Liver (tissue), 9 donors: ENCODE results near the gene GNAO1. TPM values are rescaled to one million over a fixed set of nuclear protein-coding genes. Genes with fewer than 3 reads are reported as not detected.

ENCODE experiments used
- DNase-seq: peaks from one replicate; pipeline ENCODE4 v3.0.0-alpha.2; 2017; ENCODE audit warnings: low spot score
- H3K27ac ChIP-seq, 2 donors: one replicate each; pipeline ENCODE4 v1.7.0; 2013; ENCODE audit warnings: inconsistent platforms in 2 of 2, low read length in 2 of 2, control low read depth in 1 of 2, low read depth in 1 of 2, mild to moderate bottlenecking in 1 of 2
- H3K27me3 ChIP-seq, 4 donors: one replicate each; pipeline versions ENCODE4 v1.6.1 to v1.7.0; 2013; ENCODE audit warnings: low read length in 3 of 4, inconsistent platforms in 1 of 4, mild to moderate bottlenecking in 1 of 4, moderate library complexity in 1 of 4; ENCODE audit not compliant: control insufficient read depth in 4 of 4, insufficient read depth in 4 of 4
- H3K36me3 ChIP-seq, 4 donors: one replicate each; pipeline versions ENCODE4 v1.6.1 to v1.7.0; 2013; ENCODE audit warnings: low read length in 3 of 4, mild to moderate bottlenecking in 3 of 4, low read depth in 1 of 4, moderate library complexity in 1 of 4; ENCODE audit not compliant: control insufficient read depth in 4 of 4, insufficient read depth in 3 of 4
- H3K4me1 ChIP-seq, 4 donors: one replicate each; pipeline versions ENCODE4 v1.6.1 to v1.7.0; 2013; ENCODE audit warnings: low read length in 3 of 4, mild to moderate bottlenecking in 3 of 4, moderate library complexity in 1 of 4; ENCODE audit not compliant: control insufficient read depth in 4 of 4, insufficient read depth in 4 of 4
- H3K4me3 ChIP-seq, 3 donors: one replicate each; pipeline versions ENCODE4 v1.6.1 to v1.7.0; 2013; ENCODE audit warnings: low read length in 3 of 3, control low read depth in 1 of 3, low read depth in 1 of 3, mild to moderate bottlenecking in 1 of 3
- H3K9ac ChIP-seq, 2 donors: one replicate each; pipeline ENCODE4 v1.7.0; 2013; ENCODE audit warnings: low read length in 2 of 2, mild to moderate bottlenecking in 2 of 2, moderate library complexity in 2 of 2, control low read depth in 1 of 2, low read depth in 1 of 2
- H3K9me3 ChIP-seq, 4 donors: one replicate each; pipeline versions ENCODE4 v1.6.1 to v1.7.0; 2013; ENCODE audit warnings: low read length in 3 of 4; ENCODE audit not compliant: control insufficient read depth in 4 of 4
- ATF3 ChIP-seq: IDR thresholded peaks from 2 replicates; pipeline ENCODE4 v1.6.1; 2016; ENCODE audit warnings: antibody characterized with exemption
- CTCF ChIP-seq: fragments of 150-350 bp; IDR thresholded peaks from 2 replicates; pipeline ENCODE4 v1.5.1; 2017; ENCODE audit warnings: improper control_type of control experiment, low read depth, low read length; ENCODE audit not compliant: missing input control
- EGR1 ChIP-seq, 2 donors: IDR thresholded peaks; 2 replicates each; pipeline ENCODE4 v1.6.1; 2016 to 2018; ENCODE audit warnings: antibody characterized with exemption in 2 of 2, low read depth in 2 of 2
- FOXA1 ChIP-seq: IDR thresholded peaks from 2 replicates; pipeline ENCODE4 v1.6.1; 2016; ENCODE audit warnings: antibody characterized with exemption
- FOXA2 ChIP-seq: IDR thresholded peaks from 2 replicates; pipeline ENCODE4 v1.6.1; 2016; ENCODE audit warnings: antibody characterized with exemption
- GABPA ChIP-seq, 2 donors: IDR thresholded peaks in 1 of 2; conservative IDR thresholded peaks in 1 of 2; 2 replicates each; pipeline ENCODE4 v1.6.1; 2016; ENCODE audit warnings: antibody characterized with exemption in 2 of 2, mild to moderate bottlenecking in 1 of 2, moderate library complexity in 1 of 2
- HNF4A ChIP-seq, 2 donors: conservative IDR thresholded peaks; 2 replicates each; pipeline ENCODE4 v1.6.1; 2016; ENCODE audit warnings: antibody characterized with exemption in 2 of 2, mild to moderate bottlenecking in 2 of 2
- HNF4G ChIP-seq: IDR thresholded peaks from 2 replicates; pipeline ENCODE4 v1.6.1; 2016; ENCODE audit warnings: antibody characterized with exemption
- JUND ChIP-seq, 2 donors: IDR thresholded peaks; 2 replicates each; pipeline ENCODE4 v1.6.1; 2016; ENCODE audit warnings: antibody characterized with exemption in 2 of 2
- MAX ChIP-seq: IDR thresholded peaks from 2 replicates; pipeline ENCODE4 v1.6.1; 2016; ENCODE audit warnings: antibody characterized with exemption
- RAD21 ChIP-seq, 2 donors: IDR thresholded peaks; 2 replicates each; pipeline ENCODE4 v1.6.1; 2016; ENCODE audit warnings: antibody characterized with exemption in 2 of 2, mild to moderate bottlenecking in 2 of 2
- RXRA ChIP-seq, 2 donors: IDR thresholded peaks; 2 replicates each; pipeline ENCODE4 v1.6.1; 2017 to 2018; ENCODE audit warnings: antibody characterized with exemption in 2 of 2, mild to moderate bottlenecking in 1 of 2
- SP1 ChIP-seq: IDR thresholded peaks from 2 replicates; pipeline ENCODE4 v1.6.1; 2018; ENCODE audit warnings: antibody characterized with exemption, mild to moderate bottlenecking
- TAF1 ChIP-seq: conservative IDR thresholded peaks from 2 replicates; pipeline ENCODE4 v1.6.1; 2016; ENCODE audit warnings: antibody characterized with exemption, mild to moderate bottlenecking
- YY1 ChIP-seq: IDR thresholded peaks from 2 replicates; pipeline ENCODE4 v1.6.1; 2016; ENCODE audit warnings: antibody characterized with exemption, mild to moderate bottlenecking
- ZBTB33 ChIP-seq: IDR thresholded peaks from 2 replicates; pipeline ENCODE4 v1.6.1; 2016; ENCODE audit warnings: antibody characterized with exemption
- WGBS: extraction: QIAGEN DNeasy Blood & Tissue Kit; methylation state at CpG from one replicate; pipeline ENCODE4 v1.1.7; 2013; 5-methylcytosine and 5-hydroxymethylcytosine counted together
- polyA plus RNA-seq, 2 donors: library from polyadenylated mRNA; stranded (reverse) in 1 of 2; unstranded in 1 of 2; fragments of 200-250 nt in 1 of 2; fragments of >200 nt in 1 of 2; fragmentation: Nextera tagmentation in 1 of 2; extraction: Ambion mirVana in 1 of 2; gene quantifications; one replicate each; pipeline versions ENCODE4 v1.2.1 to v1.2.3, GENCODE V29; 2013 to 2015
- total RNA-seq, 2 donors: library from RNA; depleted of rRNA; stranded (reverse); fragments of >200 nt; gene quantifications; one replicate each; pipeline ENCODE4 v1.2.3, GENCODE V29; 2014
- donor health status: healthy.
- donor health status: healthy.
- donor health status: healthy.
- donor health status: healthy.
- donor health status: healthy.

Gene GNAO1
- total and polyA plus RNA-seq, 4 donors, result 0.61 to 15.1 (median 7.0) TPM

- Histone ChIP-seq H3K4me1 (peaks cover 4 to 15% (median 7%) of the 10 kb centered on the region in 4 donors), H3K27me3 (no peaks in the 10 kb centered on the region), H3K4me3 (no peak overlapping the region), H3K27ac (no peak overlapping the region), H3K9ac (no peak overlapping the region), H3K9me3 (no peaks in the 10 kb centered on the region), H3K36me3 (peaks cover 0 to 8% (median 1%) of the 10 kb centered on the region in 4 donors)
- 92% methylated on average over 13 of the region's 13 CpGs for WGBS
- DNase-seq, result no peak
- TF ChIP-seq EGR1 (IDR thresholded peaks at IDR 0.05; ENCODE audit: low read depth in 2 of 2), result no peak
- TF ChIP-seq FOXA2, result no peak
- TF ChIP-seq GABPA (IDR thresholded peaks at IDR 0.05 in 1 of 2, conservative IDR thresholded peaks at IDR 0.05 in 1 of 2), result no peak
- TF ChIP-seq JUND (IDR thresholded peaks at IDR 0.05), result no peak
- no peak for TF ChIP-seq SP1
- TF ChIP-seq TAF1, result no peak
- no peak for TF ChIP-seq ATF3
- TF ChIP-seq FOXA1, result no peak
- no peak for TF ChIP-seq ZBTB33
- TF ChIP-seq MAX, result no peak
Observed at GRCh38 chr16:56303066-56303715, 111.9 kb downstream of the GNAO1 start.

- no peak for DNase-seq
- no peaks in the 10 kb centered on the region for H3K9me3 ChIP-seq
- WGBS, result 70% methylated on average over 6 of the region's 6 CpGs
- H3K4me3 ChIP-seq, result no peak overlapping the region
- TF ChIP-seq HNF4A (conservative IDR thresholded peaks at IDR 0.05) (peak; percentile 11 to 34), RXRA (IDR thresholded peaks at IDR 0.05) (peak in 1 of 2 donors; percentile 16), FOXA2 (no peak), RAD21 (IDR thresholded peaks at IDR 0.05) (peak in 1 of 2 donors; percentile 26)
- peaks cover 0 to 8% (median 1%) of the 10 kb centered on the region in 4 donors for H3K36me3 ChIP-seq
- H3K9ac ChIP-seq, result no peak overlapping the region
- no peak overlapping the region for H3K27ac ChIP-seq
- peaks cover 4 to 15% (median 7%) of the 10 kb centered on the region in 4 donors for H3K4me1 ChIP-seq
- no peaks in the 10 kb centered on the region for H3K27me3 ChIP-seq
Observed at GRCh38 chr16:56303880-56304279, 112.6 kb downstream of the GNAO1 start.

- H3K27me3 ChIP-seq, result no peaks in the 10 kb centered on the region
- no peak overlapping the region for H3K27ac ChIP-seq
- WGBS, result 73% methylated on average over 9 of the region's 9 CpGs
- peaks cover 4 to 15% (median 7%) of the 10 kb centered on the region in 4 donors for H3K4me1 ChIP-seq
- H3K4me3 ChIP-seq, result no peak overlapping the region
- no peak overlapping the region for H3K9ac ChIP-seq
- H3K9me3 ChIP-seq, result no peaks in the 10 kb centered on the region
- no peak for TF ChIP-seq JUND (IDR thresholded peaks at IDR 0.05)
- no peak for TF ChIP-seq YY1
- TF ChIP-seq SP1, result no peak
- TF ChIP-seq FOXA2, result no peak
- TF ChIP-seq CTCF, result no peak
- no peak for TF ChIP-seq GABPA (IDR thresholded peaks at IDR 0.05 in 1 of 2, conservative IDR thresholded peaks at IDR 0.05 in 1 of 2)
- no peak for TF ChIP-seq HNF4A (conservative IDR thresholded peaks at IDR 0.05)
- TF ChIP-seq RXRA (IDR thresholded peaks at IDR 0.05), result no peak
- no peak for TF ChIP-seq HNF4G
- TF ChIP-seq MAX, result no peak
- TF ChIP-seq RAD21 (IDR thresholded peaks at IDR 0.05), result no peak
- no peak for TF ChIP-seq ZBTB33
- DNase-seq, result no peak
- peaks cover 0 to 8% (median 1%) of the 10 kb centered on the region in 4 donors for H3K36me3 ChIP-seq
Observed at GRCh38 chr16:56305956-56306565, 114.8 kb downstream of the GNAO1 start.
